Right atrium auricular region (tissue), 2 donors: ENCODE data around the gene NAGA. TPM values are rescaled to one million over a fixed set of nuclear protein-coding genes. Genes with fewer than 3 reads are reported as not detected.
"Not testable (repeated sequence)": the region's sequence is repeated elsewhere in the genome, so short reads cannot be mapped to it uniquely, and the experiment has no call there.

ENCODE experiments used
- DNase-seq: peaks from one replicate; pipeline ENCODE4 v3.0.0-alpha.2; 2019; ENCODE audit warnings: low spot score
- H3K27ac ChIP-seq, 2 donors: fragments of 200-600 bp; sonication (generic); 1 replicate in 1 of 2; 2 replicates in 1 of 2; pipeline ENCODE4 v1.5.1; 2016 to 2019
- H3K27me3 ChIP-seq, 2 donors: fragments of 200-600 bp; sonication (generic); one replicate each; pipeline versions ENCODE4 v1.5.1 to v1.6.0; 2017 to 2019
- H3K36me3 ChIP-seq: fragments of 200-600 bp; sonication (generic); one replicate; pipeline ENCODE4 v1.5.1; 2016
- H3K4me1 ChIP-seq, 2 donors: fragments of 200-600 bp; sonication (generic); one replicate each; pipeline versions ENCODE4 v1.5.1 to v1.6.0; 2017 to 2019
- H3K4me3 ChIP-seq, 2 donors: fragments of 200-600 bp; sonication (generic); 1 replicate in 1 of 2; 2 replicates in 1 of 2; pipeline ENCODE4 v1.5.1; 2017 to 2019; ENCODE audit warnings: mild to moderate bottlenecking in 1 of 2, moderate library complexity in 1 of 2
- H3K9me3 ChIP-seq, 2 donors: fragments of 200-600 bp; sonication (generic); one replicate each; pipeline ENCODE4 v1.5.1; 2019
- CTCF ChIP-seq, 2 donors: fragments of 200-600 bp; sonication (generic); IDR thresholded peaks; one replicate each; pipeline ENCODE4 v1.5.1; 2019; ENCODE audit warnings: antibody characterized with exemption in 2 of 2
- total RNA-seq, 2 donors: library from RNA; depleted of rRNA; stranded (reverse); fragments of >200 nt; gene quantifications; one replicate each; pipeline ENCODE4 v1.1.0, GENCODE V29; 2016

The NAGA gene
- 10 to 100 TPM; 19.1 to 21.7 TPM for total RNA-seq

- Histone ChIP-seq H3K4me3 (peak within 1 kb of the TSS; percentile 73 to 77), H3K27ac (peak within 1 kb of the TSS; percentile 91 to 96), H3K9me3 (no peaks in the 10 kb centered on the region), H3K36me3 (peaks cover 14% of the 10 kb centered on the region), H3K27me3 (no peaks in the 10 kb centered on the region), H3K4me1 (peaks cover 0 to 47% of the 10 kb centered on the region in 2 donors)
- TF ChIP-seq CTCF (IDR thresholded peaks at IDR 0.05) = no peak
- DNase-seq = peak; percentile 97
Observed at GRCh38 chr22:42070517-42071422, at the start of gene NAGA. Gene NAGA, minus strand, starts transcription at chr22:42070812. Its CDS starts 515 bp downstream, at chr22:42070297.

GRCh38 chr22:42116848-42117424 lies 46.3 kb upstream of the NAGA start:
- TF ChIP-seq CTCF (IDR thresholded peaks at IDR 0.05) = no peak
- no peak for DNase-seq
- H3K27ac ChIP-seq = no peak overlapping the region

GRCh38 chr22:42115420-42115830 lies 44.8 kb upstream of the NAGA start:
- H3K27ac ChIP-seq, H3K4me1 ChIP-seq, H3K4me3 ChIP-seq, H3K27me3 ChIP-seq, DNase-seq, H3K36me3 ChIP-seq: not testable (repeated sequence)
- H3K9me3 ChIP-seq = peaks cover 0 to 13% of the 10 kb centered on the region in 2 donors

More at GRCh38 chr22:42116848-42117424, 46.3 kb upstream of the NAGA start:
- Histone ChIP-seq H3K36me3 (no peaks in the 10 kb centered on the region), H3K27me3 (no peaks in the 10 kb centered on the region), H3K4me1 (no peaks in the 10 kb centered on the region), H3K4me3 (no peak overlapping the region), H3K9me3 (peaks cover 0 to 13% of the 10 kb centered on the region in 2 donors)

- TF ChIP-seq CTCF (IDR thresholded peaks at IDR 0.05) = no peak
- Histone ChIP-seq H3K4me3 (no peak overlapping the region), H3K4me1 (no peaks in the 10 kb centered on the region), H3K27me3 (no peaks in the 10 kb centered on the region), H3K9me3 (peaks cover 0 to 13% of the 10 kb centered on the region in 2 donors), H3K36me3 (no peaks in the 10 kb centered on the region), H3K27ac (no peak overlapping the region)
- DNase-seq = no peak
Observed at GRCh38 chr22:42114721-42115120, 44.1 kb upstream of the NAGA start.

- not testable (repeated sequence) for H3K4me1 ChIP-seq, H3K27ac ChIP-seq, H3K36me3 ChIP-seq, H3K4me3 ChIP-seq, DNase-seq, H3K27me3 ChIP-seq
- peak in 1 of 2 donors; percentile 14 for TF ChIP-seq CTCF (IDR thresholded peaks at IDR 0.05)
- peaks cover 0 to 13% of the 10 kb centered on the region in 2 donors for H3K9me3 ChIP-seq
Observed at GRCh38 chr22:42112793-42113192, 42.2 kb upstream of the NAGA start.

- Histone ChIP-seq H3K4me3 (no peak overlapping the region), H3K27me3 (no peaks in the 10 kb centered on the region), H3K36me3 (no peaks in the 10 kb centered on the region), H3K4me1 (no peaks in the 10 kb centered on the region), H3K9me3 (peaks cover 0 to 13% of the 10 kb centered on the region in 2 donors), H3K27ac (no peak overlapping the region)
- no peak for TF ChIP-seq CTCF (IDR thresholded peaks at IDR 0.05)
- no peak for DNase-seq
Observed at GRCh38 chr22:42111798-42112197, 41.2 kb upstream of the NAGA start.
